Stomach (tissue), 9 donors: ENCODE data around the gene NRP1. TPM values are rescaled to one million over a fixed set of nuclear protein-coding genes. Genes with fewer than 3 reads are reported as not detected.

Experiments
- DNase-seq, 2 donors: peaks; one replicate each; pipeline versions ENCODE4 v3.0.0 to v3.0.0-alpha.2; 2013 to 2019
- H3K27ac ChIP-seq, 5 donors: fragments of 200-600 bp in 4 of 5; sonication (generic) in 4 of 5; one replicate each; pipeline ENCODE4 v1.5.1; 2013 to 2019; ENCODE audit warnings: mild to moderate bottlenecking in 1 of 5, moderate library complexity in 1 of 5
- H3K27me3 ChIP-seq, 3 donors: fragments of 200-600 bp; sonication (generic); one replicate each; pipeline ENCODE4 v1.5.1; 2017 to 2019; ENCODE audit warnings: mixed run types in 1 of 3
- H3K36me3 ChIP-seq, 4 donors: fragments of 200-600 bp; sonication (generic); 1 replicate in 3 of 4; 2 replicates in 1 of 4; pipeline ENCODE4 v1.5.1; 2016 to 2019
- H3K4me1 ChIP-seq, 4 donors: fragments of 200-600 bp; sonication (generic); one replicate each; pipeline ENCODE4 v1.5.1; 2016 to 2019
- H3K4me3 ChIP-seq, 4 donors: fragments of 200-600 bp; sonication (generic) in 3 of 4; one replicate each; pipeline ENCODE4 v1.5.1; 2016 to 2019; ENCODE audit warnings: mild to moderate bottlenecking in 1 of 4
- H3K9me3 ChIP-seq, 4 donors: fragments of 200-600 bp; sonication (generic); one replicate each; pipeline ENCODE4 v1.5.1; 2016 to 2019
- EP300 ChIP-seq: sonication (generic); formaldehyde crosslinking; IDR thresholded peaks from one replicate; pipeline ENCODE4 v1.6.1; 2017; ENCODE audit warnings: antibody characterized with exemption
- POLR2A ChIP-seq, 4 donors: fragments of 450-650 bp; IDR thresholded peaks; one replicate each; pipeline ENCODE4 v1.6.1; 2016; ENCODE audit warnings: antibody characterized with exemption in 4 of 4, control low read depth in 2 of 4, mild to moderate bottlenecking in 1 of 4, moderate library complexity in 1 of 4
- POLR2AphosphoS5 ChIP-seq, 3 donors: sonication (generic); formaldehyde crosslinking; IDR thresholded peaks; one replicate each; pipeline ENCODE4 v1.6.1; 2016; ENCODE audit warnings: antibody characterized with exemption in 3 of 3
- WGBS, 5 donors: extraction: QIAGEN DNeasy Blood & Tissue Kit in 3 of 5; methylation state at CpG; one replicate each; pipeline versions ENCODE4 v1.1.5 to v1.1.7; 2013 to 2018; 5-methylcytosine and 5-hydroxymethylcytosine counted together
- intact Hi-C: fragments of 100-400 bp; cut with DNase I; formaldehyde crosslinking; loops from one replicate; pipeline ENCODE4 v1.15.1; 2023; ENCODE audit warnings: low total_unique reads
- polyA plus RNA-seq, 3 donors: library from polyadenylated mRNA; stranded (reverse); fragments of 200-250 nt; gene quantifications; one replicate each; pipeline ENCODE4 v1.2.3, GENCODE V29; 2013
- total RNA-seq, 5 donors: library from RNA; depleted of rRNA; stranded (reverse); fragments of >200 nt; gene quantifications; one replicate each; pipeline versions ENCODE4 v1.1.0 to v1.2.3, GENCODE V29; 2014 to 2016
- TF ChIP-seq, protein P1 (sequence below), 7 experiments: fragments of 450-650 bp in 4 of 7; fragments of 200-600 bp in 3 of 7; sonication (generic) in 3 of 7; IDR thresholded peaks; one replicate each; pipeline ENCODE4 v1.5.1; 2016 to 2019; ENCODE audit warnings: antibody characterized with exemption in 7 of 7, control low read depth in 2 of 7, mild to moderate bottlenecking in 1 of 7
- donor health status: healthy with polysubstance abuse.
- donor health status: Bipolar disorder and iron deficiency.
- donor health status: healthy.

Gene NRP1
- total and polyA plus RNA-seq, 8 donors, result 4.6 to 94.7 (median 13.0) TPM

DNA sequence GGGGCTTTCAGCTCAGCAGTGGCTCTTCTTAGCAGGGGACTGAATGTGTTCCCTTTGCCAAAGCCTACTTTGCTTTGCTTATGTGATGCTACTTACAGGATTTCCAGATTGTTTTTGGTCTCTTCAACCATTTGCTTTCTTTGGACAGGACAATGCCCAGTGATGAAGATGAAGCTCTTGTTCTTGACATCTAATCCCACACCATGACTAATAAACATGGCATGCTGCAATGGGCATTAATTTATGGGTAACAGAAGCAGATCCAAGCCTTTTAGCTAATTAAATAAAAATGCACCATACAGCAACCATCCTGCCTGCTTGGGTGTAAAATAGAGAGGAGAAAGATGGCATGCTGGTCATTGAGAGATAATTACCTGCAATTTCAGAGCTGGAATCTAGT lies 200.9 kb downstream of the NRP1 start:
- TF ChIP-seq EP300 (no peak), POLR2AphosphoS5 (IDR thresholded peaks at IDR 0.05) (no peak), POLR2A (IDR thresholded peaks at IDR 0.05) (no peak)
- TF ChIP-seq, protein P1, sequence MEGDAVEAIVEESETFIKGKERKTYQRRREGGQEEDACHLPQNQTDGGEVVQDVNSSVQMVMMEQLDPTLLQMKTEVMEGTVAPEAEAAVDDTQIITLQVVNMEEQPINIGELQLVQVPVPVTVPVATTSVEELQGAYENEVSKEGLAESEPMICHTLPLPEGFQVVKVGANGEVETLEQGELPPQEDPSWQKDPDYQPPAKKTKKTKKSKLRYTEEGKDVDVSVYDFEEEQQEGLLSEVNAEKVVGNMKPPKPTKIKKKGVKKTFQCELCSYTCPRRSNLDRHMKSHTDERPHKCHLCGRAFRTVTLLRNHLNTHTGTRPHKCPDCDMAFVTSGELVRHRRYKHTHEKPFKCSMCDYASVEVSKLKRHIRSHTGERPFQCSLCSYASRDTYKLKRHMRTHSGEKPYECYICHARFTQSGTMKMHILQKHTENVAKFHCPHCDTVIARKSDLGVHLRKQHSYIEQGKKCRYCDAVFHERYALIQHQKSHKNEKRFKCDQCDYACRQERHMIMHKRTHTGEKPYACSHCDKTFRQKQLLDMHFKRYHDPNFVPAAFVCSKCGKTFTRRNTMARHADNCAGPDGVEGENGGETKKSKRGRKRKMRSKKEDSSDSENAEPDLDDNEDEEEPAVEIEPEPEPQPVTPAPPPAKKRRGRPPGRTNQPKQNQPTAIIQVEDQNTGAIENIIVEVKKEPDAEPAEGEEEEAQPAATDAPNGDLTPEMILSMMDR (IDR thresholded peaks at IDR 0.05), result no peak
- Histone ChIP-seq H3K9me3 (no peaks in the 10 kb centered on the region), H3K4me3 (no peak overlapping the region), H3K36me3 (no peaks in the 10 kb centered on the region), H3K27ac (no peak overlapping the region), H3K4me1 (no peaks in the 10 kb centered on the region), H3K27me3 (no peaks in the 10 kb centered on the region)
- intact Hi-C loops, result no loop called here
- DNase-seq, result no peak

DNA sequence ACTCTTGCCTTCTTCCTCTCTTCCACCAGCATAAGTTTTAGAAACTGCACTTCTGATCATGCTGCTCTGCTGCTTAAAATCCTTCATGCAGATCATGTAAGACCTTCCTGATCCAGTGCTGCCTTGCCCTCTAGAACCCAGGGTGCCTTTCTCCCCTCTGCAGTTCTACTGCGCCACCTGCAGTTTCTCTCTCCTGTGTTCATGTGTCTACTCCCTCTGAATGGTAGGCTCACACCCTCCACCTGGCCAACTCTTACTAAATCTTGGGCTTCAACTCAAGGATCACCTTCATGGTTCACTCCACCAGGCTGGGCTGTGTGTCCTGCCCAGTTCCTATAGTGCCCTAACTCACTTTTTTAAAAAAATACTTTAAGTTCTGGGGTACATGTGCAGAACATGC lies 201.8 kb downstream of the NRP1 start:
- intact Hi-C loops, result no loop called here
- H3K4me1 ChIP-seq, result no peaks in the 10 kb centered on the region
- H3K27ac ChIP-seq, result no peak overlapping the region
- 83 to 93% (median 88%) methylated on average over 1 of the region's 1 CpG for WGBS, 5 donors
- no peak overlapping the region for H3K4me3 ChIP-seq
- TF ChIP-seq POLR2A (IDR thresholded peaks at IDR 0.05) (no peak), EP300 (no peak), POLR2AphosphoS5 (IDR thresholded peaks at IDR 0.05) (no peak)
- TF ChIP-seq, protein P1 (IDR thresholded peaks at IDR 0.05), result no peak
- H3K27me3 ChIP-seq, result no peaks in the 10 kb centered on the region
- no peak for DNase-seq
- no peaks in the 10 kb centered on the region for H3K9me3 ChIP-seq
- no peaks in the 10 kb centered on the region for H3K36me3 ChIP-seq

DNA sequence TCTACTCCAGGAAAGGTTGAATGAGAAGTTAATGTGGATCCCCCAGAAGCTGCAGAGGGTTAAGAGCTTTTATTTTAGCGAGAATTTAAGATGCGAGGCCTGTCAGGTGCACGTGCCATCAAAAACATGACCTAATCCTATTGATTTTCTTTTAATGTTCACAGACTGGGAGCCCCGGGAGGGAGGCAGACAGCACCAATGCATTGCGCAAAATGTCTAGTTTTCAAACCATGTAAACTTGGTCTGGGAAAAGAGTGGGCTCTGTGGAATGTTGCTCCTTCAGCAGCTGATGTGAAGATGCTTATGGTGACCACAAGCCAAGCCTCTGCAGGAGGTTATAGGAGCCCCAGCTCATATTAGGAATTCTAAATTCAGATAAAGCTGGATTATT lies 204.5 kb downstream of the NRP1 start:
- no peaks in the 10 kb centered on the region for H3K4me1 ChIP-seq
- TF ChIP-seq POLR2AphosphoS5 (IDR thresholded peaks at IDR 0.05), result no peak
- TF ChIP-seq EP300, result no peak
- TF ChIP-seq, protein P1 (IDR thresholded peaks at IDR 0.05), result no peak
- no peak for TF ChIP-seq POLR2A (IDR thresholded peaks at IDR 0.05)
- H3K27ac ChIP-seq, result no peak overlapping the region

DNA sequence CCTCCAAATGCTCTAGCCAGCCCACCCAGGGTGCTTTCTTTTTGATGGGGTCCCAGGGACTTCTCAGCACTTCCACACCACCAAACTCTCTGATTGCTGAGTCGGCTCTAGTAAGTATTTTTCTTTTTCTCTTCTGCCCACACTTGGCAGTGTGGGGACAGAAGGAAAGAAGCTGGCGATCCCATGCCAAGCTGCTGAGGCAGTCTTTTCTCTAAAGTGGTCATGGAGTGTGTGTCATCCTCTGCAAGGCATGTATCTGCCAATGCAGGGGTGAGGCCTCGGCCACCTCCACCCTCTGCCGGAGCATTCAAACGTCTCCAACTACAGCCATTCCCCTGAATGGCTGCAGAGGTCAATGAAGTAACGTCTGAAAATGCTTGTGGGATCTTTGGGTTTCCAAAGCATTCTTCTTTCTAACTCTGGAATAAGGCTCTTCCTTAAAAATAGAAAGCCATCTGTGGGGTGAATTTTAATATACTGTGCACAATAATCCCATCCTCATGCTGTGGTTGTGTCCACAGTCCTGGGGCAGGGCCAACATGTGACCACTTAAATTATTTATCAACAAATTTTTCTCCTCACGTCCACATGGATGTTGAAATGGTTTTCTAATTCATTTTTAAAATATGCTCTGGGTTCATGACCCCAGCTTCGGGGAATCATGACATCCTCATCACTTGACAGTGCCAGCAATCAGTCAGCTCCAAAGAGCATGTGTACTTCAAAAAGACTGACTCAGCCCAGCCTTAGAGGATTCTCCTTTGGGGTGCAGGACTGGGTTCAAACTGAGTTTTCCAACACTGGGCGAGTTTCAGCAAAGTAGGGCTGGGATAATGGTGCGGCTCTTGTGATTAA lies 205.1 kb downstream of the NRP1 start:
- H3K36me3 ChIP-seq, result no peaks in the 10 kb centered on the region
- H3K27me3 ChIP-seq, result no peaks in the 10 kb centered on the region
- H3K4me3 ChIP-seq, result no peak overlapping the region
- 69 to 79% (median 76%) methylated on average over 10 of the region's 10 CpGs for WGBS, 5 donors
- peak in 1 of 3 donors; percentile 45 for TF ChIP-seq POLR2AphosphoS5 (IDR thresholded peaks at IDR 0.05)
- no peak for TF ChIP-seq POLR2A (IDR thresholded peaks at IDR 0.05)
- peak overlapping the region in 2 of 5 donors; percentile 3 to 4 for H3K27ac ChIP-seq
- intact Hi-C loops, result no loop called here
- DNase-seq, result no peak
- no peaks in the 10 kb centered on the region for H3K9me3 ChIP-seq
- H3K4me1 ChIP-seq, result no peaks in the 10 kb centered on the region

More for the DNA sequence above, 204.5 kb downstream of the NRP1 start:
- Histone ChIP-seq H3K9me3 (no peaks in the 10 kb centered on the region), H3K36me3 (no peaks in the 10 kb centered on the region), H3K4me3 (no peak overlapping the region), H3K27me3 (no peaks in the 10 kb centered on the region)
- intact Hi-C loops, result no loop called here
- no peak for DNase-seq
- WGBS, 5 donors, result 82 to 90% (median 85%) methylated on average over 5 of the region's 5 CpGs

DNA sequence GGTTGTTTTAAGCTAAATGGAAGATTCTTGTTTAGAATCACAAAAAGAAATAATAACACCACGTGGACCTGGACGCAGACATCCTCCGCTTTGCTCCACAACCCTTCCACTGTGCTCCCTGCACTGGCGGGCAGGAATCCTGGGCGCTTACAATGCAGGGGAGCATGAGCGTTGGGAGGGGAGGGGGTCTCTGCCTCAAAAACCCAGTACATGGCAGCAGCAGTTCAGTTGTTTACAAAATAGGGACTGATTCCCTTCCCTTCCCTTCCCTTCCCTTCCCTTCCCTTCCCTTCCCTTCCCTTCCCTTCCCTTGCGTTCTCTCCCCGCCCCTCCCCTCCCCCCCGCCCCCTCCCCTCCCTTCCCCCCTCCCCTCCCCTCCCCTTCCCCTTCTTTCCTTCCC lies 206.8 kb downstream of the NRP1 start:
- no peaks in the 10 kb centered on the region for H3K36me3 ChIP-seq
- no peaks in the 10 kb centered on the region for H3K27me3 ChIP-seq
- H3K4me3 ChIP-seq, result no peak overlapping the region
- intact Hi-C loops, result no loop called here
- 79 to 95% (median 89%) methylated on average over 6 to 9 of the region's 9 CpGs for WGBS, 5 donors
- H3K9me3 ChIP-seq, result no peaks in the 10 kb centered on the region
- no peak for TF ChIP-seq POLR2AphosphoS5 (IDR thresholded peaks at IDR 0.05)
- no peak for TF ChIP-seq EP300
- TF ChIP-seq POLR2A (IDR thresholded peaks at IDR 0.05), result no peak
- TF ChIP-seq, protein P1 (IDR thresholded peaks at IDR 0.05), result no peak
- DNase-seq, result no peak
- H3K4me1 ChIP-seq, result peaks cover 0 to 1% (median under 1%) of the 10 kb centered on the region in 4 donors
- H3K27ac ChIP-seq, result no peak overlapping the region
